Duodenal mucosa (tissue), 2 donors: ENCODE data around the gene TNFSF12.

Experiments
- H3K27ac ChIP-seq: one replicate; pipeline ENCODE4 v1.7.0; 2013; ENCODE audit warnings: low read depth, low read length
- H3K27me3 ChIP-seq, 2 donors: one replicate each; pipeline ENCODE4 v1.7.0; 2013; ENCODE audit warnings: low read length in 2 of 2, control low read depth in 1 of 2; ENCODE audit not compliant: insufficient read depth in 2 of 2, control insufficient read depth in 1 of 2
- H3K36me3 ChIP-seq, 2 donors: one replicate each; pipeline ENCODE4 v1.7.0; 2013; ENCODE audit warnings: low read length in 2 of 2, control low read depth in 1 of 2; ENCODE audit not compliant: insufficient read depth in 2 of 2, control insufficient read depth in 1 of 2
- H3K4me1 ChIP-seq, 2 donors: one replicate each; pipeline ENCODE4 v1.7.0; 2013; ENCODE audit warnings: low read length in 2 of 2, control low read depth in 1 of 2; ENCODE audit not compliant: insufficient read depth in 2 of 2, control insufficient read depth in 1 of 2
- H3K4me3 ChIP-seq, 2 donors: one replicate each; pipeline ENCODE4 v1.7.0; 2013; ENCODE audit warnings: low read length in 2 of 2, low read depth in 1 of 2
- H3K9ac ChIP-seq, 2 donors: one replicate each; pipeline ENCODE4 v1.7.0; 2013; ENCODE audit warnings: low read length in 2 of 2, low read depth in 1 of 2
- H3K9me3 ChIP-seq, 2 donors: one replicate each; pipeline ENCODE4 v1.7.0; 2013; ENCODE audit warnings: low read length in 2 of 2, control low read depth in 1 of 2; ENCODE audit not compliant: control insufficient read depth in 1 of 2

Gene TNFSF12

DNA sequence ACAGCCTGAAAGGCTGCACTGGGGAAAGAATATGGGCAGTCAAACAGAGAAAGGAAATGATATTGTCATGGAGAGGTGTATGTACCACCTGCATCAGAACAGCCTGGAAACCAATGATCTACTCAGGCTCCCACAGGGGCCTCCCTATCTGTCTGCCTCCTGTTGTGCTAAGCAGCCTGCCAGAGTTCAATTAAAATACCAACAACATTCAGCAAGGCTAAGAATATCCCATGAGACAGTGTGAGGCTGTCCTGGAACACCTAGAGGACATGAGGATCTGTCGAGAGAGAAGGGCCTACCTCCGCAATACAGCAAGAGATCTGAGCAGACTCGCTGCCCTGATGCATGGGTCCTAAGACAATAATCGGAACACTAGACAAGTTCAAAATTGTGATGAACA, 57.4 kb downstream of the TNFSF12 start:
- Histone ChIP-seq H3K9ac (no peak overlapping the region), H3K36me3 (peaks cover 16 to 51% of the 10 kb centered on the region in 2 donors), H3K9me3 (no peaks in the 10 kb centered on the region), H3K27me3 (no peaks in the 10 kb centered on the region), H3K4me1 (no peaks in the 10 kb centered on the region), H3K4me3 (no peak overlapping the region), H3K27ac (no peak overlapping the region)
